Colonic mucosa (tissue), 4 donors: ENCODE measurements around the gene PLSCR4. TPM values are rescaled to one million over a fixed set of nuclear protein-coding genes. Genes with fewer than 3 reads are reported as not detected.

ENCODE experiments used
- DNase-seq: peaks from one replicate; pipeline ENCODE4 v3.0.0-alpha.2; 2020
- H3K27ac ChIP-seq: fragments of 200-600 bp; one replicate; pipeline ENCODE4 v1.8.0; 2021
- H3K27me3 ChIP-seq: fragments of 200-600 bp; one replicate; pipeline ENCODE4 v1.8.0; 2021
- H3K36me3 ChIP-seq: fragments of 200-600 bp; one replicate; pipeline ENCODE4 v1.8.0; 2021
- H3K4me1 ChIP-seq: fragments of 200-600 bp; one replicate; pipeline ENCODE4 v1.8.0; 2021; ENCODE audit warnings: mild to moderate bottlenecking
- H3K4me3 ChIP-seq: fragments of 200-600 bp; one replicate; pipeline ENCODE4 v1.8.0; 2021
- H3K9ac ChIP-seq, 2 donors: one replicate each; pipeline ENCODE4 v1.7.0; 2013; ENCODE audit warnings: control low read depth in 2 of 2, low read depth in 2 of 2, low read length in 2 of 2
- H3K9me3 ChIP-seq: fragments of 200-600 bp; one replicate; pipeline ENCODE4 v1.8.0; 2021
- CTCF ChIP-seq: fragments of 200-600 bp; IDR thresholded peaks from one replicate; pipeline ENCODE4 v1.8.0; 2022; ENCODE audit warnings: antibody characterized with exemption, mild to moderate bottlenecking
- intact Hi-C: fragments of 100-400 bp; cut with DNase I; formaldehyde crosslinking; loops from one replicate; pipeline ENCODE4 v1.14.1; 2022
- total RNA-seq, 2 donors: library from RNA; stranded (reverse); fragmentation: NEBNext Ultra II Directional in 1 of 2; extraction: Animal tissue kit (Norgen Biotek cat#: 25700) in 1 of 2; gene quantifications; one replicate each; pipeline ENCODE4 v1.2.1, GENCODE V29; 2021
- donor health status: healthy.
- donor health status: DM: no; HTN: no; CAD: no.
- donor health status: DM: no; HTN: no; CAD: no.

The PLSCR4 gene
- total RNA-seq, 2 donors from 2014 or later, result 20.1 to 54.8 TPM

GRCh38 chr3:146164506-146164905, 86.4 kb downstream of the PLSCR4 start:
- no peaks in the 10 kb centered on the region for H3K27me3 ChIP-seq
- no peak overlapping the region for H3K9ac ChIP-seq
- TF ChIP-seq CTCF, result no peak
- no peaks in the 10 kb centered on the region for H3K36me3 ChIP-seq
- H3K4me1 ChIP-seq, result no peaks in the 10 kb centered on the region
- H3K9me3 ChIP-seq, result no peaks in the 10 kb centered on the region
- peak overlapping the region; percentile 35 for H3K27ac ChIP-seq
- intact Hi-C loops, result no loop called here
- DNase-seq, result no peak
- no peak overlapping the region for H3K4me3 ChIP-seq

- Histone ChIP-seq H3K4me1 (no peaks in the 10 kb centered on the region), H3K36me3 (no peaks in the 10 kb centered on the region), H3K9ac (no peak overlapping the region), H3K27me3 (no peaks in the 10 kb centered on the region), H3K9me3 (no peaks in the 10 kb centered on the region), H3K4me3 (no peak overlapping the region), H3K27ac (no peak overlapping the region)
- TF ChIP-seq CTCF, result no peak
- intact Hi-C loops, result no loop called here
- no peak for DNase-seq
Measured at GRCh38 chr3:146164071-146164470, 86.8 kb downstream of the PLSCR4 start.

- H3K9ac ChIP-seq, result no peak overlapping the region
- no peak for DNase-seq
- H3K27me3 ChIP-seq, result no peaks in the 10 kb centered on the region
- no peaks in the 10 kb centered on the region for H3K9me3 ChIP-seq
- no peaks in the 10 kb centered on the region for H3K4me1 ChIP-seq
- no peak overlapping the region for H3K4me3 ChIP-seq
- TF ChIP-seq CTCF, result no peak
- no peak overlapping the region for H3K27ac ChIP-seq
- intact Hi-C loops, result no loop called here
- H3K36me3 ChIP-seq, result no peaks in the 10 kb centered on the region
Measured at GRCh38 chr3:146163584-146163983, 87.3 kb downstream of the PLSCR4 start.

GRCh38 chr3:146162561-146162960, 88.3 kb downstream of the PLSCR4 start:
- Histone ChIP-seq H3K4me1 (no peaks in the 10 kb centered on the region), H3K36me3 (no peaks in the 10 kb centered on the region), H3K27ac (no peak overlapping the region), H3K9me3 (no peaks in the 10 kb centered on the region), H3K4me3 (no peak overlapping the region), H3K9ac (no peak overlapping the region), H3K27me3 (no peaks in the 10 kb centered on the region)
- no peak for TF ChIP-seq CTCF
- intact Hi-C loops, result no loop called here
- DNase-seq, result no peak

GRCh38 chr3:146161663-146162002, 89.3 kb downstream of the PLSCR4 start:
- H3K4me3 ChIP-seq, result peak overlapping the region; percentile 67
- peak overlapping the region; percentile 76 to 96 for H3K9ac ChIP-seq
- no peaks in the 10 kb centered on the region for H3K36me3 ChIP-seq
- peak overlapping the region; percentile 94 for H3K27ac ChIP-seq
- intact Hi-C loops, result no loop called here
- peak; percentile 63 for DNase-seq
- H3K9me3 ChIP-seq, result no peaks in the 10 kb centered on the region
- TF ChIP-seq CTCF, result no peak
- H3K4me1 ChIP-seq, result no peaks in the 10 kb centered on the region
- no peaks in the 10 kb centered on the region for H3K27me3 ChIP-seq
